Activated CD8-positive, alpha-beta memory T cell treated with anti-CD3 and anti-CD28 coated beads, Interleukin-2, amount 50 U/mL, for 24 hours (primary cell): ENCODE data around the gene DENND1A.
"Not testable (repeated sequence)": the region's sequence is repeated elsewhere in the genome, so short reads cannot be mapped to it uniquely, and the experiment has no call there.

Experiments
- DNase-seq: peaks from one replicate; pipeline ENCODE4 v3.0.0-alpha.2; 2020; ENCODE audit errors: extremely low read depth

Gene DENND1A

DNA sequence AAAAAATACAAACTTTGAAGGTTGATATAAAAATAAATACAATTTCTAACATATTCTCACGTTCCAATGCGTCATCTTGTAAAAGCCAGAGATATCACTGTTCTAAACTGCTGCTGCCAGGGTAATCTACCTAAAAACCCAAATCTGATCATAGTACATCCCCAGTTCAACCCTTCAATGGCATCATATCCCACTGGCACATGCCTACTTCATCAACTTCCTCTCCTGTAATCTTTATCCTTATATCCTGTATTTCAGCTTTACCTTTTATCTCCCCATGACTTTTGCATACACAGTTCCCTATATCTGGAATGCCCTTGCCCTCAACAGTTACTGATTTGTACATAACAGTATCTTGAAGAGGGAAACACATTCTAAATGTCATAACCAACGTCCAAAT, 7.5 kb downstream of the DENND1A start:
- DNase-seq: no peak

DNA sequence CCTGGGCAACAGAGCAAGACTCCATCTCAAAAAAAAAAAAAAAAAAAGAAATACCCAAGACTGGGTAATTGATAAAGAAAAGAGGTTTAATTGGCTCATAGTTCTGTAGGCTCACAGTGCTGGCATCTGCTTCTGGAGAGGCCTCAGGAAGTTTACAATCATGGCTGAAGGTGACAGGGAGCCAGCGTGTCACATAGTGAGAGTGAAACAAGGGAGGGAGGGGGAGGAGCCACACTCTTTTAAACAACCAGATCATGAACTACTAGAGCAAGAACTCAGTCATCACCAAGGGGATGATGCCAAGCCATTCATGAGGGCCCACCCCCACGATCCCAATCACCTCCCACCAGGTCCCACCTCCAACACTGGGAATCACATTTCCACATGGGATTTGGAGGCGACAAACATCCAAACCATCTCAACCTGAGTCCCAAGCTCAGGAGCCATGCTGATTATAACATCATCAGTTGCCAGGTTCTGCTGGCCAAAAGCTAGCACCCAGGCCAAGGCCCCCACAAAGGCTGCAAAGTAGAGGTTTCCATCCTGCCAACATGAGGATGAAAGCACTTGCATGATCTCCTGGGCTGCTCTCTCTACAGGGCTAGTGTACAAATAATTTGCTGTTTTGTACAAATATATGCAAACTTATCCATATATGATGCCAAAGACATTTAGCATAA, 15.3 kb downstream of the DENND1A start:
- no peak for DNase-seq

DNA sequence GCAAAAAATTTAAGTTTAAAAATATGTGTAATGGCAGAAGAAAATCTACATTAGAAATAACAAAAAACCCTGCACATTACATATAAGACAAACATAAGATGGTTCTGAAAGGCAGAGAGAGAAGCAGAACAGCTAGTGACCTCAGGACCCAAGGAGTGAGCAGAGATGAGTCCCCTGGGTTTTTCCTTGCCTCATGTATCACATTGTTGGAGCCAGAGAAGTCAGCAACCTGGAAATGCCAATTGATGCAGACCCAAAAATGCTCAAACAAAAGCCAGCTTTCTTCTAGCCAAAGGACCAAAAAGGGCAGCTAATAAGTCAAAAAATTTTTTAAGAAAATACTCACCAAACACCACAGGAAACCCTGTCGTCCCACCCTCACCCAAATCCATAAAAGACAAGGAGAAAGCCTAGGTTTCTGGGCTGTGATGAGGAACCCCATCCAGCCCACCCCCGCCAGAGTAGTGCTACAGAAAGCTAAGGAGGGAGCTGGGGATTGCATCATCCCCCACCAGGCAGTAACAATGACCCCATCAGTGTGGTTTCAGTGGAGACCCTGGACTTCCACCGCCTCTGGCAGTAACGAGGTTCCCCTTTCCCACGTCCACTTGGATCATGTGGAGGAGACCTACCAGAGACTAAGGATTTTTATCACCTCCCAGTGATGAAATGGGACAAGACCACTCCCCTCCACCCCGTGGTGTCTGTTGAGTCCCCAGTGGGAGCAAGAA, 17.6 kb downstream of the DENND1A start:
- DNase-seq: no peak

DNA sequence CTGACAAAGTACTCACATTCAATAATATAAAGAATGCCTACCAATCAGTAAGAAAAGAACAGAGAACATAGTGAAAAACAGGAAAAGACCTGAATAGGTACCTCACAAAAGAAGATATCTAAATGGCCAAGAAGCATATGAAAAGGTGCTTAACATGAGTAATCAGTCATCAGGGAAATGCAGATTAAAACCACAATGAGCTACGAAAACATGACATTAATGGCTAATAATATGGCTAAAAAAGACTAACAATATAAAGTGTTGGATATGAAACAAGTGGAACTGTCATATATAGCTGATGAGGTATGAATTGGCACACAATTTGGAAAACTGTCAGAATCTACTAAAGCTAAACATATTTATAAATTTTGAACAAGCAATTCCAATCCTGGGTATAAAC, 18.9 kb downstream of the DENND1A start:
- no peak for DNase-seq

DNA sequence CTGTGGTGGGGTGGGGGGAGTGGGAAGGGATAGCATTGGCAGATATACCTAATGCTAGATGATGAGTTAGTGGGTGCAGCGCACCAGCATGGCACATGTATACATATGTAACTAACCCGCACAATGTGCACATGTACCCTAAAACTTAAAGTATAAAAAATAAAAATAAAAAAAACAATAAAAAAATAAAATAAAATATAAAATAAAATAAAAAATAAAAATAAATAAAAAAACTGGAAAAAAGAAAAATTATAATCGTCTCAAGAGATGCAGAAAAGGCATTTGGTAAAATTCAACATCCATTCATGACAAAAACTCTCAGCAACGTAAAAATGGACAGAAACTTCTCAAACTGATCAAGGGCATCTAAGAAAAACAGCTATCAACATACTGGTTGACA, 20.7 kb downstream of the DENND1A start:
- DNase-seq: not testable (repeated sequence)

DNA sequence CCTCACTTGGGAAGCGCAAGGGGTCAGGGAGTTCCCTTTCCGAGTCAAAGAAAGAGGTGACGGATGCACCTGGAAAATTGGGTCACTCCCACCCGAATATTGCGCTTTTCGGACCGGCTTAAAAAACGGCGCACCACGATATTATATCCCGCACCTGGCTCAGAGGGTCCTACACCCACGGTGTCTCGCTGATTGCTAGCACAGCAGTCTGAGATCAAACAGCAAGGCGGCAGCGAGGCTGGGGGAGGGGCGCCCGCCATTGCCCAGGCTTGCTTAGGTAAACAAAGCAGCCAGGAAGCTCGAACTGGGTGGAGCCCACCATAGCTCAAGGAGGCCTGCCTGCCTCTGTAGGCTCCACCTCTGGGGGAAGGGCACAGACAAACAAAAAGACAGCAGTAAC, 26.4 kb downstream of the DENND1A start:
- DNase-seq: not testable (repeated sequence)

DNA sequence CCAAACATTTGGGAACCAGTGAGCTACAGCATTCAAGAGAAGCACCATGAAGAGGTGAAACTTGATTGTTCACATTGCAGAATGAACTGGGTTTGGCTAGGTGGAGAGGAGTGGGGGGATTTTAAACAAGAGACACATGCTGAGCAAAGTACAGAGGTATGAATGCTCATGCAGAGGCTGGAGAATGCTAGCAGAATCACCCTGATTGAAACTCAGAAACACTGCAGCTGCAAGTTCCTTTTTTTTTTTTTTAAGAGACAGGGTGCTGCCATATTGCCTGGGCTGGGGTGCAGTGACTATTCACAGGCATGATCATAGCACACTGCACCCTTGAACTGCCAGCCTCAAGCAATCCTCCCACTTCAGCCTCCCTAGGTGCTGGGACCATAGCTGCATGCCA, 35.1 kb downstream of the DENND1A start:
- DNase-seq: no peak

DNA sequence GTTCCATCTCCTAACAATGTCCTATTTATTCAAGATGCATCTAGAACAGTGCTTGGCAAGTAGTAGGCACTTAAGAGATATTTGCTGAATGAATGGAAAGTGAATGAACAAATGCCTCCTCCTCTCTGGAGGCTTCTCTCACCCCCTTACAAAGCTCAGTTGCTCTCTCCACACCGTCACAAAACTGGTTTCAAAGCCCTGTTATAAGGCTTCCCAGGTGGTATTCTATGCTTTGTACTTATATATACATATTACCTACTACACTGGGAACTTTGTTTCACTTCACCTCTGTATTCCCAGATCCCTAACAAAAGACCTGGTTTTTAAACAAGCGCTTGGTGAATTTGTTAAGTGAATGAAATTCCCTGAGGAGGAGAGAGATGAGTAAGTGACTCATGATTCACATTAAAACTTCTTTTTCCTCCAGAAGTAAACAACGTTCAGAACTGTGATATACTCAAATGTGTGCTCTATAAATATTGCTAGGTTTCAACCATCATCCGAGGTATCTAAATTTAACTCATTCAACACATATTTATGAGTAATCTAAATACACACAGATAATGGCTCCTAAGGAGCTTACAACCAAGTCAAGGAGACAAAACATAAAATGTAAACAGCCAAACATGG, 36.0 kb downstream of the DENND1A start:
- DNase-seq: no peak

- DNase-seq: no peak
Observed at GRCh38 chr9:123893115-123893514, 36.8 kb downstream of the DENND1A start.

- DNase-seq: no peak
Observed at GRCh38 chr9:123887837-123888236, 42.1 kb downstream of the DENND1A start.

DNA sequence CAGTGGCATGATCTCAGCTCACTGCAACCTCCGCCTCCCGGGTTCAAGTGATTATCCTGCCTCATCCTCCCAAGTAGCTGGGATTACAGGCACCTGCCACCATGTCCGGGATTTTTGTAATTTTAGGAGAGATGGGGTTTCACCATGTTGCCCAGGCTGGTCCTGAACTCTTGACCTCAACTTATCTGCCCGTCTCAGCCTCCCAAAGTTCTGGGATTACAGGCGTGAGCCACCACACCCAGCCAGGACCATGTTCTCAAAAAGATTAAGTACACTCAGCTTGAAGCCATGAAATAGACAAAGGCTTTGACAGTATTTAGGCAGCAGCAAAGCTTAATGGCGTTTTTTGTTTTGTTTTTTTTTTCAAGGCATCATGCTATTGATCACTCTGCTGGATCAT, 44.1 kb downstream of the DENND1A start:
- DNase-seq: not testable (repeated sequence)

DNA sequence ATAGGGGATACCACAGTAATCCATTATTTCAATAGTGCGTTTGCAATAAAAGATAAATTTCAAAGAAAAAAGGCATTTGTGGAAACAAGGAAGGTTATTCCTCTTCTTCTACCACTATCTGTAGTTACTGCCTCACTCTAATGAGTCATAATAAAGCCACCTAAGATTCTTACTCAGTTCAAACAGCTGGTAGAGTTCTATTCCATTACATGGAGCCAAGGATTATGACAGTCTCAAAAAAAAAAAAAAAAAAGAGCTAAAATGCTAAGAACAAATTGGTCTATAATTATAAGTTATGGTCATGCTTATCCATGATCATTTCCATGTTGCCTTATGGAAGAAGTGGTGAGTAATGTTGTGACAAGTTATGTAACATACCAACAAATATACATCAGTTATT, 46.3 kb downstream of the DENND1A start:
- no peak for DNase-seq

DNA sequence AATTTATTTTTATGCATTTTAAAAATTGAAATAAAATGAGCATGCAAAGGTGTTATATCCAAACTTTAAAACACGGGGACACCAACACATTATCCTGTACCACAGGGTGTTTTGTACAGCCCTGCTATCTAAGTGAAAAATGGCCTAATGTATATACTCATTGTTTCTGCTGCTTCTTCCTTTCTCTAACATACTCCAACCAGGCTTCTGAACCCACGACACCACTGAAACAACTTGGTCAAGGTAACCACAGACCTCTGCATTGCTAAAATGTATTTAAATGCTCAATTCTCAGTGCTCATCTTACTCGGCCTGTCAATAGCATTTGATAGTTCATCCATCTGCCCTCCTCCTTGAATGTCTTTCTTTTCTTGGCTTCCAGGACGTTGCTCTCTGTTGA, 48.3 kb downstream of the DENND1A start:
- no peak for DNase-seq

- no peak for DNase-seq
Observed at GRCh38 chr9:123880420-123880819, 49.5 kb downstream of the DENND1A start.

DNA sequence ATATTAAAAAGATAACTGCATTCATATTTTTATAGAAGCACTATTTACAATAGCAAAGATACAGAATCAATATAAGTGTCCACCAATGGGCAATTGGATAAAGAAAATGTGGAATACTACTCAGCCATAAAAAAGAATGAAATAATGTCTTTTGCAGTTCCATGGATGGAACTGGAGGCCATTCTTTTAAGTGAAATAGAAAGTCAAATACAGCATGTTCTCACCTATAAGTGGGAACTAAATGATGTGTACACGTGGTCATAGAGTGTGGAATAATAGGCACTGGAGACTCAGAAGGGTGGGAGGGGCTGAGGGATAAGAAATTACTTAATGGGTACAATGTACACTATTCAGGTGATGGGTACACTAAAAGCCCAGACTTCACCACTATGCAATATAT, 53.2 kb downstream of the DENND1A start:
- no peak for DNase-seq

DNA sequence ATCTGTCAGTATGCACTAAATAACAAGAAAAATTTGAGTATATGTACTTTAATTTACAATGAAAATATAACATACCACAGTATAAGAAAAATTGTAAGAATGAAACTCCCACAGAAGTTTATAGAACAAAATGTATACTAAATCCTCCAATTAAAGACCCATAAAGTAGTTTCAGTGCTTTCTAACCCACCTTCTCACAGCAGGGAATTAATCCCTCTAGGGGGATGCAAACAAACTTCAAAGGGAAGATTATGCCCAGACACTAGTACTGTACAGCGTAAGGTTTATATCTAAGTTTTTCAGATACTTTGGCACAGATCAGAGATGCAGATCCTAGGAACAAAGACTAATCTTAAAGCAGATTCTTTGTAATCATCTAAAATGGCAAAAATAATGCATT, 57.2 kb downstream of the DENND1A start:
- no peak for DNase-seq

DNA sequence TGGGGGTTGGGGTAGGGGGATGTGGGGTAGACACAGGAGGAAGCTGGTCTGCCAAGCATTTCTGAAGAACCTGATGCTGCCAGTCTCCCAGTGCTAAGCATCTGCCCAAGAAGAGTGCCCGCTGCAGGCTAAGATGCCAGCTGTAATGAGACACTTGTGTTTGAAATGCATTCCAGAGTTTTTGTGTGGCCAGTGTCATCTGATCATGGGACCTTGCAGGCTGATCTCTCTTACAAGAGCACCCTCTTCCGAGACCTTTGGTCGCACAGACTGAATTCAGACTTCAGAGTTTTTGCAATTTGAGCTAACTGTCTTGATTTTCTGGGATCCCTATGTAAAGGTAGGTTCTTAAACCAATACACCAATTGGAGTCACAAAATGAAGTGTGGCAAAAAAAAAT, 58.1 kb downstream of the DENND1A start:
- no peak for DNase-seq

DNA sequence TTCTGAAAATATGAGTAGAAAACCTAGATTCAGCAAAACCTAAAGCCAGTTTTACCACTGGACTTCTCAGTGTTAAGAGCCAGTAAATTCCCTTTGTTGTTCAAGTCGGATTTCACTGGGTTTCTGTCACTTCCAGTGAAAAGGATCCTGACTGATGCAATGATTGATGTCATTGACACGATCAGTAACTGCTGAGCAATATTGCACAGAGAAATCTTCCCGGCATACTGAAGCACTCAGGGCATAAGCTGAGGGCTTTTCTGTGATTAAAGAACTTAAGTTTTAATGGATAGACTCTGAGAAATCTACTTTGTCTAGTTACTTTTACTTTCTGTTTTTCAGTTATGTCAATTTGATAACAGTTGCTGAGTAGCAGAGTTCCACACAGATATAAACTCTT, 61.9 kb downstream of the DENND1A start:
- DNase-seq: no peak

GRCh38 chr9:123867034-123867433, 62.9 kb downstream of the DENND1A start:
- no peak for DNase-seq

DNA sequence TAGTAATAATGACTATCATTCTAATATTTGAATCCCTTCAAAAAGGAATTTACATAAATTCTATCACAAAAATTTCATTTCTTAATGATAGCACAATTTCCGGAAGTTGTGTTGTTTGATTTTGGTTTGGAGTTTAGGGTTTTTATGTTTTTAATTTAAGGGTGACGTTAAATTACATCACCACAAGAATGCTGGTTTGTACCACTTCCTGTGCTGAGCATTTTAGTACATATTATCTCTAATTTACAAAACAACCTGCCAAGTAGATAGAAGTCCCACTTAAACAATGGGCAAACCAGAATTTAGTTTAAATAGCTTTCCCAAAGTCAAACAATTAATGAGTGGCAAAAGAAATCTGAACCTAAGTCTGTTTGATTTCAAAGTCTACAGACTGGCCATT, 63.4 kb downstream of the DENND1A start:
- no peak for DNase-seq

GRCh38 chr9:123865226-123866000, 64.5 kb downstream of the DENND1A start:
- DNase-seq: no peak

DNA sequence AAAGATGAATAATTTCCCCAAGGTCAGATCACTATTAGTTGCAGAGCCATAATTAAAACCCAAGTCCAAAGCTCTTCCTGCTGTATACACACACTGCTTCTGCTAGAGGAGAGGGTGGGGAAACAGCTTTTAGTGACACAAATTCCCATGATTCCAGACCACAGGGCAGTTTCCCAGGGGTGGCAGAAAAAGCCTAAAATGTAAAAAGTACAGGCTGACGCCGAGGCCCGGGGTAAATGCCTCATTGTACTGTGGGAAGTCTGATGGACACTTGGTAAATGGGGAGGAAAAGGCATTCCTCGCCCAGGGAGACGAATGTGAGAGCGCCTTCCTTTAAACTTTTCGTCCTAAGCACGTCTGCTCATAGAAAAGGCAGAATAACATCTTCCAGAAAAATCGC, 65.7 kb downstream of the DENND1A start:
- DNase-seq: no peak
